ENCODE results near the gene TMSB15C.
"Not testable (repeated sequence)": the region's sequence is repeated elsewhere in the genome, so short reads cannot be mapped to it uniquely, and the experiment has no call there.

The TMSB15C gene

DNA sequence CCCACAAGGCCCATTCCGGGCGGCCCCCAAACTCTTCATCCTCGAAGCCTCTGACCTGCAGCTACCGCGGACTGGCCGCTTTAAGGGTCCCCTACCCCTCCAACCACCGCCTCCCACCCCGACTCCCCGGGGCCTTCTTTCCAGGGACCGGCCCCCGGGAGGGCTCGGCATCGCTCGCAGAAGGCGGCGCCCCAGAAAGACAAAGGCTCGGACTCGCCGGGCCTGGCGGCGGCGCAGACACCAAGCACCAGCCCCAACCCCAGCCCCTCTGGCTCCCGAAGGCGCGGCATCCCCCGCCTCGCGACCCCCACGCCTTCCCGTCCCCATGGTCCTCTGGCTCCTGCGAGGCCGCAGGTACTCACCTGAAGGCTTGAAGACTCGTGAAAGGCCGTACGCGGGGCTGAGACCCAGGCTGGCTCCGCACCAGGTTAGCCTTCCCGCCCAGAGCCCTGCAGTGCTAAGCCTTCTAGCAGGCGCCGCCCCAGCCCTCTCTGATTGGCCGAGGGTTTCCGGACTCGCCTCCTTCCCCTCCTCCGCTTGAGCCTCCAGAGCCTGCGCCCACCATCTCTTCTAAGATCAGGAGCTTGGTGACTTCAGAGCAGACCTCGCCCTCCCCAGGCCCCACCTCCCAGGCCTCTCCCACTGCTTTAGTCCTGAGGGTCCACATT is at the start of gene TMSB15C:
TSS of gene TMSB15C (minus strand) at position 459 of the 668 bp plus-strand sequence.
- not testable (repeated sequence) for DNase-seq (ENCODE audit: low spot score)

DNA sequence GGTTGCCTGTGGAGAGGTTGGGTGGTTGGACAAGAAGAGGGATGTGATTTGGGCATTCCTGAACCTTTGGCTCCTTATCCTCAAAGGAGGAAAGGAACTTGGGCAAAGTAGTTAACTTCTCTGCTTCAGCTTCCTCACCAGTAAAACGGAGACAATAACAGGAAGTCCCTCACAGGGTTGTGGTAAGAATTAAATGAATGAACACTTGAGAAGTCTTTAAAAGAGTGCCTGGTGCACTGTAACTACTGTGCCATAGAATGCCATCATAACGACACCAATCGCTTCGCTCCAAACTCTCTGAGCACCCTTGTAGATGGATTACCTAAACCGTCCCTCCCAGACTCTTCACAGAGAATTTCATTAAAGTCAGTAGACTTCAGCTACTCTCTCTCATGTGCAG is 46.8 kb upstream of the TMSB15C start:
- no peak for DNase-seq (ENCODE audit: low spot score)

DNA sequence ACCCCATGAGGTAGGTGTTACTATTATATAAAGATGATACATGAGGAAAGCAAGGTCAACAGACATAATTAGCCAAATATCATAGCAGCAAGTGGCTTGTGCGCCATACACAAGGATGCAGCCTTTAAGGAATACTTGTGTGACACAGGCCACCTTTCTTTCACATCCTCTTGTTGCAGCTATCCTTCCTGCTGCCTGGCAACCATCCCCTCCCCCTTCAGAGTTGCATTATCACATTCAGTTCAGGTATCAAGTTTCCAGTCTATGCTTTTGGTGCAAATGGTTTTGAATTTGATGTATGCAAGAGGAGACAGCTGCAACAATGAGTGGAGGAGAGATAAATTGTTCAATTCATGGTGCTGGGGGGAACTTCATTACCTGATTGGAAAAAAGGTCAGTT is 42.7 kb upstream of the TMSB15C start:
- DNase-seq (ENCODE audit: low spot score), result no peak

DNA sequence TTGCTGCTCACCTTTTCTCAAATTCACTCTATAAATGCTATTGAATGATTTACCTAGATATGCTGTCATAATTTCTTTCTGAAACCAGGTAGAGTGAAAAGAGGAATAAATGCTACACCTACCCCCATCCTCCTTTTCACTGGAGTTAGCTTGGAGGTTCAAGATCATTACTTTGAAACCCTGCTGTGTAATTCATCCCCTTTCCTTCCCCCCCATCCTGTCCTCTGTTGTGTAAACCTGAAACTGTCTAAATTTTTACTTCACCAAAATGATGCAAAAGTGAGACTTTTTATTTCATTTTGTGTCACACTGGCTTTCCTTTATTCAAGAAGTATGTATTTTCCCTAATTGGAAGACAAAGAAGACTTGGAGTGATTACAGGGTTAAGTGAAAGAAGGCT is 41.7 kb upstream of the TMSB15C start:
- DNase-seq (ENCODE audit: low spot score), result no peak

DNA sequence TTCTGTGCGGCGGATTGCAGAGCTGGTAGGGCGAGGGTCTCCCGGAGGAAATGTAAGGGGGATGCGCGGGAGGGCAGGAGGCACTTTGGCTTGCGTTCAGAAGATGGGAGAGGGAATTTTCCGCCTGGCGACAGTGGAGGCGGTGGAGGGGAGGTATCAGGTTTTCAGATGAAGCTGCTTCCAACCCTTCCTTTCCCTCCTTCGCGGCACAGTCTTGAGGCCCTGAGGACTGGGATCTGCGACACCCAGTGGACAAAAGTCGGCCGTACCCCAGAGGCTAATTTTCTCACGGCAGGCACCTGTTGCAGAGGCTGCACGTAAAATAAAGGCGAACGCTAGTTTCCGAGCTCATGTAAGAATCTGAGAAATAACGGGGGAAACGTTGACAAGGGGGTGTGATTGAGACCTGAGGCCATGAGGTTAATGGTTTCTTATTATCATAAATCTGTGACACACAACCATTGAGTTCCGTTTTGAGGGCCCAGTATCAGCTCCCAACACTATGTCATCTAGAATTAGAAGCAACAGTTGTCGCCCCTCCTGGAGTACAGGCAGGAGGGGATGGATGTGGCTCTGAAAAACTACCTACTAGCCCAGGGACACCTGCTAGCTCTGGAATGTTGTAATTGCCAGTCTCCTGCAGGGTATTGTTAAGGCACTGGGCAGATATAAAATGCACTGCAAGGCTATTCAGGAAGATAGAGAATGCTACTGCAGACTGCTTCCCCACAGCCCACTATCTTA is 37.4 kb upstream of the TMSB15C start:
- peak; percentile 17 for DNase-seq (ENCODE audit: low spot score)

DNA sequence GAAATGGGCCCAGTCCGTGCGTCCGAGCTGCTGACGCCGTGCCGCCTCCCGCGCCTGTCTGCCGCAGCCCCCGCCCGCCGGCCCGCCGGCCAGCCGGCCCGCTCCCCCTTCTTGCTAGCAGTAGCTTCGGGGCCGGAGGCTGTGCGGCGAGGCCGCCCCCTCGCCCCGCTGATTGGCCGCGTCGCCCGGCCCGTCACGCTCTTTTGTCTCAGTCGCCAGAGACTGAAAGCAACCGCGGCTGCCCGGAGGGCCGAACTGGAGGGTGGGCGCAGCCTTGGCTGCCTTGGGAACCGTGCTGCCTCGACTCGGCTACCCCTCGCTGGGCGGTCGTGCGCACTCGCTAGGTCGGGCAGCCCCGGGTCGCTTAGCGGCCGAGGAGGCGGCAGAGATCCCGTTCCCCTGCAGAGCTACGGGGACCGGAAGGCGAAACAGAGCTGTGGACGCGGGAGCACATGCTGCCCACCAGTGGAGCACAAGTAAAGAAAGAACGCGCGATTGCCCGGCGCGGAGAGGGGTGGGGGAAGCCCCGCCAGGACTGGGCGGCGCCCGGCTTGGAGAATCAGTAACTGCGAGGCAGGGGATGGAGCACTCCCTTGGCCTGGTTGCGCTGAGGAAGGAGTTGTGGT is 36.4 kb upstream of the TMSB15C start, which contains the start of gene ZCCHC18:
TSS of gene ZCCHC18 (plus strand) at position 198 of the 626 bp plus-strand sequence. CDS start 1,589 bp downstream, outside the sequence.
- peak; percentile 23 for DNase-seq (ENCODE audit: low spot score)

DNA sequence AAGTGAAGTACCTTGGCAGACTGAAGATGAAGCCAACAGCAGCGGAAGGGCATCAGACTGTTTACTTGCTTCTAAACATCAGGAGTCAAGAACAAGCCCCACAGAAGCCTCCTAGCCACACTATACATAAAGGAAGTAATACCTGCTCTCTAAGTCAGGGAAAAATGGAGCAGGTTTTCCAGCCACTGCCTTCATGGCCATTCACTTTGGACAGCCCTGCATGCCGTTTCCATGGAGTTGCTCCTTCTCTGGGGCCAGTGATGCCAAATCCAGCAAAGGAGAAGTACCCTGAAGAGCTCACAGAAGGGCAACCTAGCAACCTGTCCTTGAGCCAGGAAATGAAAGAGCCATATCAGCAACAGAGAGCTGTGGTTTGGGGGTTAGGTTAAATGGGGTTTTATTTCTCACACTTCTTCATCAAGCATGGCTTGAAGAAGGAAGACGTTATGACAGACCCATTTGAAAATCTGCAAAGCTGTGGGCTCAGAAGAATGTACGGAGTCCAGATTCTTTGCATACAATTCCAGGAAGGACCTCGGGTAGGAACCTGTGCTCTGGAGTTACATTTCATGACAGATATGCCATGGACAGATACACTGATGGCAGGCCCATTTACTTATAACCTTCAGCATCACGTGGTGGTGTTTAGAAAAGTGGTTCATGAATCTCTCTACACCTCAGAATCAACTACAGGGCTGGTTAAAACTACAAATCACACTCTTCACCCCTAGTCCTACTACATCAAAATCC is 34.6 kb upstream of the TMSB15C start:
- not testable (repeated sequence) for DNase-seq (ENCODE audit: low spot score)

DNA sequence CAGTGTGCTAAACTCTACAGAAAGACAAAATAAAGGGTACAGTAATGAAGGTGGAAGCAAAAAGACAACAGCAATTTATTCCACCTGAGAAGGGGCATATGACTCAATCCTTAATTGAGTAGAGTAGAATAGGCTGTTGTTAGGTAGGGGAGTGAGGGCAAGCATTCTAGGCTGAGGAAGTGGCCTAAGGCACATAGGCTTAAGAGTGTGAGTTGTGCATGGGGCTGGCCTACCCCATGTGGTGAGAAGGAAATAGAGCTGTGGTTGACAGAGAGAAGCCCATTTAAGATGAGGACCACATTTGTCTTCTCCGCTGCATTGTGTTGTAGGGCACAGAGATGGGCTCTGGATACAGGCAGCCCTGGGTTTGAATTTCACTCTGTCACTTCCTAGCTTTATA is 32.9 kb upstream of the TMSB15C start:
- DNase-seq (ENCODE audit: low spot score), result no peak

DNA sequence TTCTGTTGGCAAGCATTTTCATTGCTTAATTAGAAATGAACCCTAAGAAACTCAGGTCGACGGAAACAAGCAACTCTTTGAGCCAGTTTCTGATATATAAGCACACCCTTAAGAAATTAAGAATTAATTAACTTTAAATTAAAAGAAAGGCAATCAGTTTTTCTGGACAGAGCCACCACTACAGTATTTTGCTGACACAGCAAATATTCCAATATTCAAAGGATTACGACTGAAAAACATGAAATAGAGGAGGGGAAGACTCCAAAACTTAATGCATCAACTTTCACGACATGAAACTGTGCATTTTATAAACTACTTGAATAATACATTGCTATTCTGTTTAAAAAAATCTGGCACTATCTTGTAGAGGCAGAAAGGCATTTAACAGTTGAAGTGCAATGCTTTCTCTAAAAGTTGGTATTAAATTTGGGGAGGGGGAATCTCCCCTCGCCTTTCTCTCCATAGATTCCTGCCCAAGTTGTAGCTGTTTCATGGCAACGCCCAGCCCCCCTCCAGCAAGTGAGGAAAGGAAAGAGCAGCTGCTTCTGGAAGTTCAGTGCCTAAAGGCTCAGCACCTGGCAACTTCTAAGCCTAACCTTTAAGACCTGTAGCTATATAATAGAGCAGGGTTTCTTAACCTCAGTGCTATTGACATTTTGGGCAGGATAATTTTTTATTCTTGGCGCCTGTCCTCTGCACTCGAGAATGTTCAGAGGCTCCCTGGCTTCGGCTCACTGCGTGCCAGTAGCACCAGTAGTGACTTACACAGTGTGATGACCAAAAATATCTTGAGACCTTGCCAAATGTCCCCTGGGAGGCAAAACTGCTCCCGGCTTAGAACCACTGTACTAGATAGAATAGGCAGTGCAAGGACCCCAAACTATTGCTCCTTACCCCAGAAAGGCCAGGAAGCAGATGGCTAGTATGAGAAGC is 29.6 kb upstream of the TMSB15C start:
- no peak for DNase-seq (ENCODE audit: low spot score)

DNA sequence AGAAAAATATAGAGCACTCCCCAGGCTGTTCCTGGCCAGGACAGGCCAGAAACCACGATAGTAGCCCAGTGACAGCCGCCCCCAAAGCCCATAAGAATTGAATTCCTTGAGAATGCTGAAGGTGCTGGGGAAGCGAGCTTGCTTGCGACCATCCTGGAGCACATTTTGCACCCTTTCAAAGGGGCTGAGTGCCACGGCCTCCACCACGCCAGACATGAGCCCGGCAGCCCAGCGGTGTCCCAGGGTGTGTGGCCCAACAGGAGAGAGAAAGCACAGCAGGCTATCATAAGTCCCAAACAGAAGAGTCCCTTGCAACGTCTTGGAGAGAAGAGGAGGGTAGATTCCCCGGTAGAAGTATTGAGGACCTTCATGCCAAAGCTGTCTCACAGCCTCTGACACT is 28.6 kb upstream of the TMSB15C start:
- DNase-seq (ENCODE audit: low spot score), result no peak

DNA sequence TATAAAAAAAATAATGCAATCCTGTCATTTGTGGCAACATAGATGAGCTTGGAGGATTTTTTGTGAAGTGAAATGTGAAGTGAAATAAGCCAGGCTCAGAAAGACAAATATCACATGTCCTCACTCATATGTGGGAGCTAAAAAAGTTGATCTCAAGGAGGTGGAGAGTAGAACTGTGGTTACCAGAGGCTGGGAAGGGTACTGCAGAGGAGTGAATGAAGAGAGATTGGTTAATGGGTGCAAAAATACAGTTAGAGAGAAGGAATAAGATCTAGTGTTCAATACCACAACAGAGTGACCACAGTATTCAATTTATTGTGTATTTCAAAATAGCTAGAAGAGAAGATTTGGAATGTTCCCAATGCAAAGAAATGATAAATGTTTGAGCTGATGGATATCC is 22.9 kb upstream of the TMSB15C start:
- no peak for DNase-seq (ENCODE audit: low spot score)

DNA sequence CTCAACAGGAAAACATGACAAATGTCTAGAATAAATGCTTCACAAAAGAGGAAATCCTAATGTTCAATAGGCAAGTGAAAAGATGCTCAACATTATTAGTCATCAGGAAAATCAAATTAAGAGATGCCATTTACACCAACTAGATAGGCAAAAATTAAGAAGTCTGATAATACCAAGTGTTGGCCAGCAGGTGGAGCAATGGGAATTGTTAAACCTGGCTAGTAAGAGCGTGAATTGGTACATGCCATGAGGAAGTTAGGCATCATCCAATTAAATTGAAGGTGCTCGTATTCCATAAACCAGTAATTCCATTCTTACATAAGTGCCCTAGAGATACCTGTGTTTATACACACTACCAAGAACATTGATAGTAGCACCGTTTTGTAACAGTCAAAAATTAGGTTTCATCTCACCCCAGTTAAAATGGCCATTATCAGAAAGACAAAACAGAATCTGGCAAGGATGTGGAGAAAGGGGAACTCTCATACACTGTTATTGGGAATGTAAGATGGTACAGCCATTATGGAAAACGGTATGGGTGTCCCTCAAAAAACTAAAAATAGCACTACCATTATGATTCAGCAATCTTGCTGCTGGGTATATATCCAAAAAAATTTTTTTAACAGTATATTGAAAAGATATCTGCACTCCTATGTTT is 22.2 kb upstream of the TMSB15C start:
- no peak for DNase-seq (ENCODE audit: low spot score)

DNA sequence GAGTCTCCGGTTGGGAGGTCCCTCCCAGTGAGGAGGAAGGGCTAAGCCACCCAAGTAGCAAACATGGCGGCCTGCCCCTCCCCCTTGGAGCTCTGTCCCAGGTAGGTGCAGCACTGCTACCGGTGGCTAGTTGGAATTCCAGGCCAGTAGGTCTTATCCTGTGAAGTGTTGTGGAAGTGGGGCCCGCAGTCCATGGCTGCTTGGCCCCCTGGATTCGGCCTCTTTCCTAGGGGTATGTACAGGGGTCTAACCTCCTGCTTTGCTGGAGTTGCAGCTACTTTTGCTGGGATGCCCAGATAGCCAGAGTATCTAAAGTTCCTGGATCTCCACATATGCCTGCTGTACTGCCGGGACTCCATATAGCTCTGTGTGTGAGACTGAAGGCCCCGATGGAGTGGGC is 9.9 kb upstream of the TMSB15C start:
- DNase-seq (ENCODE audit: low spot score), result no peak

DNA sequence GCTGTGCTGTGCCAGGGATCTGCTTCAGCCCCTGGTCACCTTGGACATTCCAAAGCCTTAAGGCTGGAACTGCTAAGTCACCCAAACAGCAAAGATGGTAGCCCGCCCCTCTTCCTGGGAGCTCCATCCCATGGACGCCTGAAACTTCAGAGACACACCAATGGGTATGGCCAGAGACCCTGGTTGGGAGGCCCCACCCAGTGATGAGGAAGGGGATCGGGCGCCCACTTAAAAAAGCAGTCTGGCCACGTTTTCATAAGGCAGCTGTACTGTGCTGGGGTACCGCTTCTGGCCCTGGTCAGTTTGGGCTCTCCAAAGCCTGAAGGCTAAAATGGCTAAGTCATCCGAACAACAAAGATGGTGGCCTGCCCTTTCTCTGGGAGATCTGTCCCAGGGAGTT is 9.4 kb upstream of the TMSB15C start:
- DNase-seq (ENCODE audit: low spot score), result no peak

DNA sequence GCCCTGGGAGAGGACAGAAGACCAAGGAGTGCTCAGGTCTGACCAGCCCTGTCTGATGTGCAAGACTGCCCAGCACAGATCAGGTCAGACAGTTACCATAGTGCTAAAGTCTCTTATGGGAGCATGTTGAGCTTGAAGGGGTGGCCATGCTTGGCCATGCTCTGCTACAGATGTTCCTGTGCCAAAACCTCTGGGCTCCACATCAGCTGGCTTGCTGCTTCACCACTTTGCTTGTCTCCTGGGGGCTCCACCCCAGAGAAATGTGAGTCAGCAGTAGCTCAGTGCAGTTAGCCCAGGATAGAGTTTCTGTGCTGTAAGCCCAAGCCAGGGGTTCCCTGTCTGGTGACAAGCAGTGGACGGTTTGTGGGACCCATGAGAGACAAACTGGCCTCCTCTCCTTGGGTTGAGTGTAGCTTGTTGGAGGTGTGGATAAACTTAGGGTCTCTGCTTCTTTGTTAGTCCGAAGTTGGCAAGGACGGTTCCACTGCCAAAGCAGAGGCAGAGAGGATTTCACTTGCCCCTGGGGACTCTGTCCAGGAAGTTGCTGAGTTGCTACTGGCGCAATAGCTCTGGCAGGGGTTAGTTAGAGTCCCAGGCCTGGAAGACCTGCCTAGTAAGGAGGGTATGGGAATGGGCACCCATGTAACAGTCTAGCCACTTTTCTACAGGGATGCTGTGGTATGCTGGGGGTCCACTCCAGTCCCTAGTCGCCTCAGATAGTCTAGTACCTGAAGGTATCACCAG is 8.7 kb upstream of the TMSB15C start:
- DNase-seq (ENCODE audit: low spot score), result no peak

DNA sequence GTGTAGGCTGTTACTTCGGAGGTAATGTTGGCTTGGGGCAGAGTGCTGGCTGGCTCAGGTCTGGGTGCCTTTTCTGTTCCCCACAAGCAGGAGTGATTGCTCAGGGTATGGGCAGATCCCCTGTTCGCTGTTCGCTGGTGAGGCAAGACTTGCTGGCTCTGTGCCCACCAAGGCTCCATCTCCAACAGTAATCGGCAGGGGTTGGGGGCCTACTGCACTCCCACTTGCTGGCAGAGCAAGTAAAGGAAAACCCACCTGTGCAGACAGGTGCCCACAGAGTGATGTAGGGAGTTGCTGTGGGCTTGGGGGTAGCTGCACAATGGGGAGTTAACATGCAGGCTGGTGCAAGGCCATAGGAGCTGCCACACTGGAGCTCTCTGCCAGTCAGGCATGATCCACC is 8.0 kb upstream of the TMSB15C start:
- no peak for DNase-seq (ENCODE audit: low spot score)

DNA sequence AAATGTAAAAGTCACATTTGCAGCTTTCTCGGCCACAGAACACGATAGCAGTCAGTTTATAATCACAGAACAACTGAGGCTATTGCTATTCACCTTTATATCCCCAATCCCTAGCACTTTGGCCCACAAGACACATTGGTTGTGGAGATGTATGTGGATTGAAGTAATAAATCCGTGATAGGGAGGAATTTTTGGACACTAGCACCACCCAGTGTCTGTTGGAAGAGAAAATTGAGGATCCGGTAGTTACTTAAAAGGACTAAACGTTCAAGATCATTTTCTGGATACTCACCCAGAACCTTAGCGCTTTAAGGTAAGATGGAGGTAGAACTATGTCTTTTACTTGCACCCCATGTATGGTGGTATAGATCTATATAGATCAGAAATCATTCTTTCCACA is 1.8 kb upstream of the TMSB15C start:
- not testable (repeated sequence) for DNase-seq (ENCODE audit: low spot score)

DNA sequence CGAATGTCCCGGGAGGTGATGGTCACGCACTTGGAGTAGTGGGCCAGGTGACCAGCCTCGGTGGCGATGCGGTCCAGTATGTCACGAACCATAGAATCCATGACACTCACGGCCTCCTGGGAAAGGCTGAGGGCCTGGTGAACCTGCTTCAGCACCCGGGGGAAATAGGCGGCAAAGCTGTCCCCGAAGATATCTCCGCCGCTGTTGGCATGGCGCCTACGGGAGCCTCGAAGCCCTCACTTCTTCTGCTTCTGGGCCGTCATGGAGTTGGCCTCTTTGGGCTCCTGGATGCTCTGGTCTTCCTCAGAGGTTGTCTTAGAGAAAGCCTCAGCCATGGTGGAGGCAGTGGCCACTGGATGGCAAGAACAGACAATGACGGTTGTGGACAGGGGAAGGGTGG is 13.4 kb downstream of the TMSB15C start:
- not testable (repeated sequence) for DNase-seq (ENCODE audit: low spot score)

DNA sequence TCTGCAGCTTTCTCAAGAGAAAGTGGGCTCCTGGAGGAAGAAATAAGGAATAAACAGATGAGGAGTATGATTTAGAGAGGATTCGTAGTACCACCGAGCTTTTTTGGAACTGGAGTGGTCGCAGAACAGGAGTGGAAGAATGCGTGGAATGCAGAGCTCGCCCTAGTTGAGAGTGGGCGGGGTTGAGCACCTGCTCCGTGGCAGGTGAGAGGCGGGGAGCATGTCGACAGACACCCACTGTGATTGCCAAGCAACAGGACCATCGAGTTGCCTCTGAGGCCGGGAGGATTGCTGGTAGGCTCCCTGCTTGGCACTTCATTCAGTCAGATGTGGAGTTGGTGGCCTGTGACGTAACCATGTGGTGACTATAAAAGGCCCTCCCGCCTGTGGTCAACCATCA is 21.1 kb downstream of the TMSB15C start:
- not testable (repeated sequence) for DNase-seq (ENCODE audit: low spot score)

DNA sequence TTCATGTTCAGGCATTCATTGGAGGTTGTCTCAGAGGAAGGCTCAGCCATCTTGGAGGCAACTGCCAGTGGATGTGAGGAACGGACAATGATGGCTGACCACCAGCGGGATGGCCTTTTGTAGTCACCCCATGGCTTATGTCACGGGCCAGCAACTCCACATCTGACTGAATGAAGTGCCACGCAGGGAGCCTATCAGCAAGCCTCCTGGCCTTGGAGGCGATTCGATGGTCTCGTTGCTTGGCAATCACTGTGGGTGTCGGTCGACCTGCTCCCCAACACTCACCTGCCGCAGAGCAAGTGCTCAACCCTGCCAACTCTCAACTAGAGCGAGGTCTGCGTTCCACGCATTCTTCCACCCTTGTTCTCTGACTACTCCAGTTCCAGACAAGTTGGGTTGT is 28.9 kb downstream of the TMSB15C start:
- no peak for DNase-seq (ENCODE audit: low spot score)

All from HuH-7.5 (cell line).